ENCODE data around the gene AMD1. TPM values are rescaled to one million over a fixed set of nuclear protein-coding genes. Genes with fewer than 3 reads are reported as not detected.

AMD1 gene
- 20.8 TPM for polyA plus RNA-seq (2012; ENCODE audit: insufficient read length, low read depth)

GRCh38 chr6:110873981-110874879 is at the start of gene AMD1:
Gene AMD1 (plus strand): TSS chr6:110874785. CDS start chr6:110875106, 321 bp downstream.
- peak; percentile 30 for TF ChIP-seq FOXP2 (optimal IDR thresholded peaks at IDR 0.05; ENCODE audit: borderline replicate concordance, extremely low read depth, extremely low read length, insufficient read depth)
- peak in 1 of 2 experiments; percentile 39; a peak in 1 of 4 replicates for TF ChIP-seq REST (IDR thresholded peaks at IDR 0.05; ENCODE audit: insufficient read depth in 1 of 2, low read depth in 2 of 2, low read length in 2 of 2)
- TF ChIP-seq POLR2AphosphoS5 (IDR thresholded peaks at IDR 0.05; ENCODE audit: low read depth, low read length): peak; percentile 100
- TF ChIP-seq TAF1 (IDR thresholded peaks at IDR 0.05; ENCODE audit: borderline replicate concordance, insufficient read depth, low read length): peak; percentile 99
- TF ChIP-seq SIN3A (IDR thresholded peaks at IDR 0.05; ENCODE audit: borderline replicate concordance, insufficient read depth, low read length): peak; percentile 47; the same call in 1 of the 2 replicates

GRCh38 chr6:110826236-110827129 is 48.1 kb upstream of the AMD1 start:
- TF ChIP-seq TAF1 (IDR thresholded peaks at IDR 0.05; ENCODE audit: borderline replicate concordance, insufficient read depth, low read length) (no peak), REST (IDR thresholded peaks at IDR 0.05; ENCODE audit: insufficient read depth in 1 of 2, low read depth in 2 of 2, low read length in 2 of 2) (no peak), FOXP2 (optimal IDR thresholded peaks at IDR 0.05; ENCODE audit: borderline replicate concordance, extremely low read depth, extremely low read length, insufficient read depth) (no peak), SIN3A (IDR thresholded peaks at IDR 0.05; ENCODE audit: borderline replicate concordance, insufficient read depth, low read length) (no peak), POLR2AphosphoS5 (IDR thresholded peaks at IDR 0.05; ENCODE audit: low read depth, low read length) (no peak)

- TF ChIP-seq FOXP2 (optimal IDR thresholded peaks at IDR 0.05; ENCODE audit: borderline replicate concordance, extremely low read depth, extremely low read length, insufficient read depth): no peak
- no peak for TF ChIP-seq POLR2AphosphoS5 (IDR thresholded peaks at IDR 0.05; ENCODE audit: low read depth, low read length)
- TF ChIP-seq SIN3A (IDR thresholded peaks at IDR 0.05; ENCODE audit: borderline replicate concordance, insufficient read depth, low read length): no peak
- TF ChIP-seq REST (IDR thresholded peaks at IDR 0.05; ENCODE audit: insufficient read depth in 1 of 2, low read depth in 2 of 2, low read length in 2 of 2): no peak
- no peak for TF ChIP-seq TAF1 (IDR thresholded peaks at IDR 0.05; ENCODE audit: borderline replicate concordance, insufficient read depth, low read length)
Observed at GRCh38 chr6:110828396-110828795, 46.2 kb upstream of the AMD1 start.

GRCh38 chr6:110831405-110831804 is 43.2 kb upstream of the AMD1 start:
- TF ChIP-seq POLR2AphosphoS5 (IDR thresholded peaks at IDR 0.05; ENCODE audit: low read depth, low read length): no peak

- TF ChIP-seq POLR2AphosphoS5 (IDR thresholded peaks at IDR 0.05; ENCODE audit: low read depth, low read length): no peak
- no peak for TF ChIP-seq TAF1 (IDR thresholded peaks at IDR 0.05; ENCODE audit: borderline replicate concordance, insufficient read depth, low read length)
- TF ChIP-seq REST (IDR thresholded peaks at IDR 0.05; ENCODE audit: insufficient read depth in 1 of 2, low read depth in 2 of 2, low read length in 2 of 2): no peak
- TF ChIP-seq SIN3A (IDR thresholded peaks at IDR 0.05; ENCODE audit: borderline replicate concordance, insufficient read depth, low read length): no peak
- no peak for TF ChIP-seq FOXP2 (optimal IDR thresholded peaks at IDR 0.05; ENCODE audit: borderline replicate concordance, extremely low read depth, extremely low read length, insufficient read depth)
Observed at GRCh38 chr6:110833831-110834230, 40.8 kb upstream of the AMD1 start.
